ENCODE data around the gene CARD16.
A peak's percentile ranks its signal among the peaks of the same experiment; 100 is the strongest.
"Not testable (repeated sequence)": the region's sequence is repeated elsewhere in the genome, so short reads cannot be mapped to it uniquely, and the experiment has no call there.

The CARD16 gene

DNA sequence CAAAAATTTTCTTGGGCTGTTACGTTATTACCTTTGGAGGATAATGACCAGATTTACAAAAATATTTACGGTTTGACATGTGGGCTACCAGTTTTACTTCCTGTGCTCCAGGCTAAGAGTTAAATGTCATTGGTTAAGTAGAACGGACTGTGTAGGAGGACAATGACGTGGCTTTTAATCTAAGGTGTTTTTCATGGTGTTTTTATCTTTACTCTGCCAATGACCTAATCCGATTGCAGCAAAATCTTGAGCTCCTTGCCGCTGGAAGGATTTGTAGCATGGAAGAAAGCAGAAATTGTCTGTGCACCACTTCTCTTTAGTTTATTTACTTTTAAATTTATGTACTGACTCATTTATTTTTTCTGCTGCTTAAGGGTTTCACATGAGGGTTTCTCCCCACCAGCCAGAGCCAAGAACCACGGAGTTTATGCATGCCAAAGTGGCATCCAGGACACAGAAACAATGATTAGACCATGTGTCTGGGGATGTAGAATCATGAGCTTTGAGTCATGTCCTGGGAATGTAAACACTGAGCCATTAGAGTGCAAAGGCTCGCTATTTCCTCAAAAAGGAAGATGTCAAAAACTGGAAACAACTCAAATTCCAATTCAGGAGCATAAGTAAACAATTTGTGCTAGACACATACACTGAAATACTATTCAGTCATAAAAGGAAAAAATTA is 1.9 kb upstream of the CARD16 start:
- no peak for FAIRE-seq

DNA sequence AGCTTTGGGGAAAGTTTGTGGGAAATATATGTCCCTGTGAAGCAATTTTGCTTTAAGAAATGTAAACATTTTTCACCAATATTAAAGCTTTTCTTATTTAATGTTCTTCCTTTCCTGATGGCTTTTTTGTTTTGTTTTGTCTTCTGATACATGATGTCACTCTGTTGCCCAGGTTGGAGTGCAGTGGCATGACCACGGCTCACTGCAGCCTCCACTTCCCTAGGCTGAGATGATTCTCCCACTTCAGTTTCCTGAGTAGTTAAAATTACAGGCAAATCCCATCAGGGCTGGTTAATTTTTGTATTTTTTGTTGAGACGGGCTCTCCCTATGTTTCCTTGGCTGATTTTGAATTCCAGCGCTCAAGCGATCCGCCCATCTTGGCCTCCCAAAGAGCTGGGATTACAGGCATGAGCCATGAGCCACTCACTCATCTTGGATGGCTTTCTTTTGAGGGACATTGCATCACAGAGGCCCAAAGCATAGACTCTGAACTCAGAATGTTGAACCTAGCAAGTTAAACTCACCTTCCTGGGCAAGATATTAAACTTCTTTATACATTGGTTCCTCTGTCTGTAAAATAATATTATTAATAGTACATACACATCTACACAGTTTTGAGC is 651 bp upstream of the CARD16 start:
- no peak for FAIRE-seq

DNA sequence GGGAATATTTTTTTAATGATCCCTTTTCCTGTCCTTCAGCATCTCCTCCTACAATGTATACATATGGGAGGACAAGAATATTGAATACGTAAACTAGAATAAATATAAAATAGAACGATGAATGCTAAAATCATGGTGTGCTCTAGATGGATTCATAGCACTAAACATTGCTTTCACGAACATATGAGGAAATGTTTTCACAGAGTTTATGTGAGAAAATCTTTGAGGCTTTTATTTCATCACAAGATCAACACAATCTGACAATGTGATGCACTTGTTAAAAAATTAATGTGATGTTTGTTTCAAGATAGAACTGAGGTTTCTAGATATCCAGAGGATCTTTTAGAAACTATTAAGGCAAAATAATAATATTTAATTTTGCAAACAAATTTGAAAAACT is 3.0 kb downstream of the CARD16 start:
- no peak for FAIRE-seq

DNA sequence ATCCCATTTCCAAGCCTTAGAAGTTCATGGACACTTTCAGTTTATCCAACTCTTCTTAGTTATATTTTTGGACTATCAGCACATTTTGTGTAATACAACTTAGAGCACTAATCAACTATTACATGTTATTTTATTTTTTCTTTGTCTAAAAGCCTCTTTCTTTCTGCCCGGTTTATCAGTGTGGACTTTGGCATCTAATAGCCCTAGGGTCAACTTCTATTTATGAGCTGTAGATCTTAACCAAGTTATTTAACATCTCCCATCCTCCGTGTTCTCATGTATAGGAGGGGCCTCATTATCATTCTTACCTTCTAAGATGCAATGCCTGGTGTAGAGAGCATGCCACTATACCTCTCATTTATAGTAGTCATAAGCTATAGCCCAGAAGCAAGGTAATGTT is 4.4 kb downstream of the CARD16 start:
- FAIRE-seq, result no peak

DNA sequence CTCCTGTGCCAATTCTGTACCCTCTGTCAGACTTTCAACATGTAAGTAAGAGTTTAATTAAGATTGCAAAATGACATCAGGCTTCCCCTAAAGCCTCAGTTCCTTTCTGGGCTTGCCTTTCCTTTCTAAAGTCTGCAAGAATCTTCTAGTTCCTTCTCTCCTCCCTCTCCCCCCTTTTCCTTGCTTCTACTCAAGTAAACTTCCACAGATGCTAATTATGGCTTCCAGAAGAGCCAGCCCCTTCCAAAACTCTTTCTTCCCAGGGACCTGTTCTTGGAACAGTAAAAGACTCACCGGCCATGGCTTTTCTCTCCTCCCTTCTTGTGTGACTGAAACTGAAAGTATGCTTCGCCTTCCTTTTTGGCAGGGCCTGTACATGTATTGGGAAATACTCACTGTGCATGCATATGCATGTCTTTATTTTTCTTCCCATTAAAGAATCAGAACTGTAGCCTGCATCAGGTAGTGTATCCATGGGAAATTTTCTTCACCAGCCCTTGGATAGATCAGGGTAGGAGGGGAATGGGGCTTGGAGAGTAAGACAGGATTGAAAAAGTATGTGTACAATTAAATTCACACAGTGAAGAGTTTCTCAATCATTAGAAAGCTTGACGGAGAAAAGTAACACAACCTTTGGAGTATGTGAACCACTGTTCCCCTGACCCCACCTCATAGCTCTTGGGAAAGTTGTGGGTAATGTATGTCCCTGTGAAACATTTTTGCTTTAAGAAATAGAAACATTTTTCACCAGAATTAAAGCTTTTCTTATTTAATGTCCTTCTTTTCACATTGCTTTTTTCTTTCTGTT is 10.1 kb downstream of the CARD16 start, which contains the start of gene CASP1:
CASP1 (minus strand) TSS at position 332 of the 808 bp plus-strand sequence; CDS start at position 301, 31 bp downstream.
- no peak for FAIRE-seq

DNA sequence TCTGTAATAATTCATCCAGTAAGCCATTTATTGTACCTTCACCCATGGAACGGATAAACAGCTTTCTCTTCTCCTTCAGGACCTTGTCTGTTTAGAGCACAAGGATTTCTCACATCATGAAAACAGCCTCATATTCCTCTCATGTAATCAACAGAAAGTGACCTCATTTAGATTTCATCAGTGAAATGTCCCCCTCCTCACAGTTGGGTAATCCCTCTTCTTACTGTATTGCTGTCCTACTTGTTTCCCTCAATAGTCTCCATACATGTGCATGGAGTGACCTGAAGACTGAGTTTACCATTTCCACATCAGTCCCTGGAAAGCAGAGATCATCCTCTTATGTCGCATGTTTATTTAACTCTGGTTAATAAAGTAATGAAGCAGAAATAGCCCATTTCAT is 10.7 kb downstream of the CARD16 start:
- not testable (repeated sequence) for FAIRE-seq

DNA sequence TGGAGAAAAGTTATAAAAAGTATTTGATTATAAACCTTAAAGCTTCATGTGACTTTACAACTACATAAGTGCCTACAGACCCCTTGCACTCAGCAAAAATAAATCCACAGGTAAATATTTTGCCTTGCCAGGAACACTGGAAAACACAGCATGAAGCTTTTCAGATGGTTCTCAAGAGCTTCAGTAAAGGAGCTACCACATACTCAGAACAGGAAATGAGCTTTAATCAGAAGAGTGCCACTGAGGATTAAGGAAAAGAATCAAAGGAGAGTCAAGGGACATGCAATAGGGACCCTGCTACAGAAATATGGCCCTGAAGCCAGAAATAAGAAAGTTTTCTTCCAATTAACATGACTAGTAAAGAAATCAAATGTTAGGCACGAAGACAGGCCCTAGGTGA is 11.4 kb downstream of the CARD16 start:
- FAIRE-seq, result no peak

DNA sequence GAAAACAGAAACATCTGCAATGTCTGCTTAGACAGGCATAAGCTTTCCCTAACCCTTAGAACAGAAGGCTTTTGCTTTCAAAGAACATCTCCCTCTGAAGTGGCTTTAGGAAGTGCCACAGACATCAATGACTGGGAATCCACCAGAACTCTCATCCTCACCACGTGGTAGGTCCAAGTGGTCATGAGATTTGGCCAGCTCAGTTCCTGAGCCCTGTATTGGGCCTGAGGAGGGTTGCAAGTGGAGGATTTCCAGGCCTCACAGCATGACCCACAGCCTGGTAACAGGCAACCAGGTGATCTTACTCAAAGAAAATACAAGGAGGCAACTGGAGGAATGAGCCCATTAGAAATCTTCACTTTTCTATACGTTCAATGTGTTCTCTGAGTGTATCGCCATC is 11.8 kb downstream of the CARD16 start:
- no peak for FAIRE-seq

DNA sequence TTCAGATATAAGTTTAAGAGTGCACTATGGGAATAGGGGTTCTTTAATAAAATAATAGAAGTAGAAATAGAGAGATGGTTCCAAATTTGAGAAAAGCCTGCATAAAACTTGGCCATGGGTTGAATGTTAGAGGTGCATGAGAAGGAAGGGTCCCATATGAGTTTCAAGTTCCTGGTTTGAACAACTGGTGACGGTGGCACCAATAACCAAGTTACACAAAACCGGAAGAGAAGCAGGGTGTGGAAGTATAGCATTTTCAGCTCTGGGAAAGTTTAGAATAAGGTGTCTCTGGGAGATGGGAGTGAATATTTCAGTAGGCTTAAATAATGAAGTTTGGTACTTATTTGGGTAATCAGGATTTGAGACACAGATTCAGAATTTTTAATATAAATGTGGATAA is 12.6 kb downstream of the CARD16 start:
- no peak for FAIRE-seq

DNA sequence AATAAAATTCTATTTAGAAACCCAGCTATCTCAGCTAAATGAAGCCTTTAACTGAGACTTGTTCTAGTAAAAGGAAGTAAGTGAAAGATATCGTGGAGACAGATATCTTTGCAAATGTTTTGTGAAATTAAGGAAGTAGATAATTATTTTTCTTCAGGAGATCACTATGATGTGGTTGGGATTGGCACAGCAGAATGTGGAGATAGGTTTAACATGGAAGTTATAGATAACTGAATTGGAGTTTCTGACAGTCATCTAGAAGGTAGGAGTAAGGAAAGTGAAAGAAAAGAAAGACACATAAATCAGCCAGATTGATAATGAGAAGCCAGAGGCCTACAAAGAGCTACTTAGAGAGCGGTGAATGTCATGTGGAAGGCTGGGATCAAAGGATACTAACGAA is 17.5 kb downstream of the CARD16 start:
- FAIRE-seq, result no peak

DNA sequence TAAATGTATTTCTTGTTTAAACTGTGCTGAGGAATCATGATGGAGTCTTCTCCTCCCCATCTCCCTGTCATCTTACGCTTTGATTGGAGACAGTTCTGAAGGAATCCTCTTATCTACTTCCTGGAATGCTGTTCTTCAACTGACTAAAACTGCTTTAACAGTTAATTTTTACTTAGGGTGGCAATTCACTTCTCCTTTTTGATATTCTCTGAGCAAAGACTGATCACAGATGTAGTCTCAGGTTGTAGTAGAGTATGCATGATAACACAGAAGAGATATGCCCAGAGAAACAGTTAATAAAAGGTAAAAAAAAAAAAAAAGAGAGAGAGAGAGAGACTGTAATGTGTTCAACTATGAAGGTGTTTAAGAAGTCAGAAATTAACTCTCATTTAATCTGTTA is 20.7 kb downstream of the CARD16 start:
- FAIRE-seq, result no peak

DNA sequence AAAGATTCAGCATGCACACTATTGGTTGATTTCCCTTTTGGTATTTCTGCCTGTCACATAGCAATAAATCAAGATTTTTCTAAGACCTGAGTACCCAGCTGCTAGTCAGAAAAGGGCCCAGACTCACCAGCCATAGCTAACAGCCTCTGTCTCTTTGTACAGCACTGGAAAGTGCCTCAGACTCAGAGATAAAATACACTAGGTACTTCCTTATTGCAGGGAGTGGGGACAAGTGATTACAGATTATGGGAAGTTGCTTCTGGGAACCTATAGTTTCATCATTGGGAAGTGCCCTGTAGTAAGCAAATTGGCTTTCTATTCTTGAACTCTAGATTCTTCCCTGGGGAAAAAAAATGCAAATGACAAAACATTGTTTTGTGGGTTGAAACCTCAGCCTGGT is 22.1 kb downstream of the CARD16 start, which contains the start of gene CASP5:
CASP5 (minus strand) TSS at position 166 of the 400 bp plus-strand sequence; CDS start at position 134, 32 bp downstream.
- no peak for FAIRE-seq

DNA sequence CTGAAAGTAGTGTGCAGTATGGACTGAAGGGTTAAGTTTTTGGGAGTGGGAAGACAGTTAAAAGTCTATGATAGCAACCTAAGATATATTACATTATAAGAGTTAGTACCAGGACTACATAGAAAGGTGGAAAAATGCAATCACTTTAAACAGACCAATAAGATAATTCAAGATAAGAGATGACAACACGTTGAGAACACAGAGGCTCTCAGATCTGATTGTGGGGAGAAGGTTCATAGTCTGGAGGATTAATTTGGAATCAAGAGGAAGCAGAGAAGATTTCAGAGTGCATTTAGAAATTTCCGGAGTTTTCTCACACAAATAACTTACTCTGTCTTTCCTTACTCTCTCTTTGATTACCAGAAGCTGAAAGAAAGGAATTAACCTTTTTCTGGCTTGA is 22.6 kb downstream of the CARD16 start:
- no peak for FAIRE-seq

DNA sequence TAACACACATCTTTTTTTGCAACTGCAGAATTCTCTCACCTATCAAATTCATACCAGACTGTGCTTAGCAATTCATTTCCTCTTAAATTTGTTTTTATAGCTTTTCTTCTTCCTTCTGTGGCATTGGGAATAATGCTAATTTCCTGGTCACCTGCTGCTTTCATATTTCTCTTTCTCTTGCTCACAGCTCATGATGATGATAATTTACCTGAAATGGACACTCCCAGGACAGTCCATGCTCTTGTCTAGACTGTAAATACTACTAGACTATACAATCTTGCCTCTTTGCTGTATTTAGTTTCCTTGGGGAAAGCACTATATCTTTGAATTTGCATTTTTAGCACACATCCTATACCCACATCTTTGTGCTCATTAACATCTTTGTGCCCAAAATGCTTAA is 37.7 kb downstream of the CARD16 start:
- no peak for FAIRE-seq

DNA sequence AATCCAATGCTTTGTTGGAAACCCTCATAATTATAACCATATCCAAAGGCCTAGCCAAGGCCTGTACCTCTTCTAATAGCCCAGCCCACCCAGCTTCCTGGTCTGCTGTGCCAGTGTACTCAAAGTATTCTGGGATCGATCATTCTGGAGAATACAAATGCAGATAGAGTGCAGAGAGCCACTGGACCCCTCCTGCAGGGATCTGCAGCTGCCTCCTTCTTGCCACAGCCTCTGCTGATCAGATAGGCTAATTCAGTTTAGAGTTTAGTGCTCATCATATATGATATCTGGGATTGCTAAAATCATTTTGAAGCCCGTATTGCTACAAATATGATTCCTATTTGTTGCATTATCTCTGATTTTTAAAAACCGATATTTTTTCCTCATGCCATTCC is 39.7 kb downstream of the CARD16 start:
- no peak for FAIRE-seq

DNA sequence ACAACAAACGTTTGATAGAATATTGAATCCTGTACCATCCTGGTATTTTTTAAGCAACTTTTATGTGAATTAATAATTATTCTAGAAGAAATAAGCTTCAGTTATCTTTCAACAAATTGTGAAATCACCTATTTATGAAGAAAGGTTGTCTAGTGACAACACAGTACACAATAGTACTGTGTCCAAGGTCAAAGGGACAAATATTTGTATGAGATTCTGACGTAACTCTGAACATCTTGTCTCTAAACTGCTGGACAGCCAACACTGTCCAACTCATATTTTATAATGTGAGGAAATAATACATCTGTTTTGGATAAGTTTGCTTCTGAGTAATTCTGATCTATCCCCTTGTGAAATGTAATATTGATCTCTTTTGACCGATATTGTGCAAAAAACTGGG is 41.1 kb downstream of the CARD16 start:
- FAIRE-seq, result peak; percentile 49

DNA sequence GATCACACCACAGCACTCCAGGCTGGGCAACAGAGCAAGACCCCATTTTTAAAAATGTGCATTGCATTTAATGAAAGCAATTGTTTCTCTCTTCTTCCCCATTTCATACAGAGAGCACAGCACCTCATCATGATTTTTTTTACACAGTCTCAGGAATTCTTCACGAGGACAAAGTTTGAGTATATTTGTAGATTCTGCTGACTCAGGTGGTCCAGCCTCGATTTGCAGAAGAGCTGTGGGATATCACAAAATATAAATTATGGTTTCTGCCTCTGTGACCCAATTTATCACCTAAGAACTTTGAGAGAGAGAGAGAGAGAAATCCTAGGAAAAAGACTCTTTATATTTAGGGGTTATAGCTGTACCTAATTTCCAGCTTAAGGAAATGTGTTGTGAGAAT is 42.0 kb downstream of the CARD16 start:
- no peak for FAIRE-seq

DNA sequence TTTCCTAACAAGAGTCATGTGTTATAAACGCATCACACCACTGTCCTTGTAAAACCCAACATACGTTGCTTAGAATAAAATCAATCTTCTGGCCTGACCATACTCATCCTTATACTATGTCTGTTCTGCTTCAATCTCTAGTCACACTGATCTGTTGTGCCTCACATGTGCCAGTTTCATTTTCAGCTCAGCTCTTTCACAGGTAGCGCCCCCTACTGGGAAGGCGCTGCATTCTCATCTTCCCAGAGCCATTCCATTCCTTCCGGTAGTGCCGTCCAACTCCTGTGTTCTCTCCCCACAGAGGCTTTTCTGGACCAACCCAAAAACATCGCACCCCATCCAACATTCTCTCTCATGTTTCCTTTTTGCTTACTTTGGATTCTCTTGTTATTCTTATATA is 44.3 kb downstream of the CARD16 start:
- no peak for FAIRE-seq

DNA sequence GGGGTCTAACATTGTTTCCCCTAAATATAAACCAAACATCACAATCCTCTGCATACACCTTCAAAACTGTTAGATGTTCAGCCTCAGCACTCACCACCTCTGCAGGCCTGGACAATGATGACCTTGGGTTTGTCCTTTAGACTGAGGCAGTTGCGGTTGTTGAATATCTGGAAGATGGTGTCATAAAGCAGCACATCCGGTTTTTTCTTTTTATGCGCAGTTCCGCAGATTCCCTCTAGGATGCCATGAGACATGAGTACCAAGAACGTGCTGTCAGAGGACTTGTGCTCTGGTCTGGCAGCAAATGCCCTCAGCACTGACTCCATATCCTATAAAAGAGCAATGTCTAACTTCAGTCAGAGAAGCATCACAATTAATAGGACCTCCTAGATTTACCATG is 45.0 kb downstream of the CARD16 start:
- no peak for FAIRE-seq

DNA sequence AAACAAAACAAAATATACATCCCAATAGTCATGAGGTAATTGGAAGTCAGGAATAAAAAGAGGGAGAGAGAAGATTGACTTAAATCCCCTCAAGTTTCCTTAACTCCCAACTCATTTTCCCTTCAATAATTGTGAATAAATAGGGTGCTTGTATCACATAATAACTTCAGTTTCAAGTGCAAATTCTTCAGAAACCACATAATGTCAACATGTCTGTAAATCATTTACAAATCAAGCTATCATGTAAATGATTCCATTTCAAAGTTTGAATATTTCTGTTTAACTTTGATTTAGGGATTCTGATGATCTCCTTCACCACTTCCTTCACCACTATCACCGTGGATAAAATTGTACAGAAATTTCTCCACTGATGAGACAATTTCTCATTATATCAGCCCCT is 45.4 kb downstream of the CARD16 start:
- no peak for FAIRE-seq

DNA sequence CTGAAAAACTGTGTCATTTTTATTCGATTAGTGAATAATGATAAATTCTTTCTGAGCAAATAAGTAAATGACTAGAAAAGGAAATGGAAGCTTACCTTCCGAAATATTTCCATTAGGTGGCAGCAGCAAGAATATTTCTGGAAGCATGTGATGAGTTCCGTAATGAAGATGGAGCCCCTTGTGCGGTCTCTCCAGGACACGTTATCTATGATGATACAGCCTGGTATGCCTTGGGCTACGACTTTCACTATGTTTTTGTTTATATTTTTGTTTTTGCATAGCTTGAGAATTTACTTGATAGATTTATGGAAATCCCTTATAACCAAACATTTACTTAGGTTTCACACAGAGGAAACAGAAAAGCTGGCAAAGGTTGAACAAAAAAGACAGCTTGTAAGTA is 47.8 kb downstream of the CARD16 start:
- FAIRE-seq, result no peak

DNA sequence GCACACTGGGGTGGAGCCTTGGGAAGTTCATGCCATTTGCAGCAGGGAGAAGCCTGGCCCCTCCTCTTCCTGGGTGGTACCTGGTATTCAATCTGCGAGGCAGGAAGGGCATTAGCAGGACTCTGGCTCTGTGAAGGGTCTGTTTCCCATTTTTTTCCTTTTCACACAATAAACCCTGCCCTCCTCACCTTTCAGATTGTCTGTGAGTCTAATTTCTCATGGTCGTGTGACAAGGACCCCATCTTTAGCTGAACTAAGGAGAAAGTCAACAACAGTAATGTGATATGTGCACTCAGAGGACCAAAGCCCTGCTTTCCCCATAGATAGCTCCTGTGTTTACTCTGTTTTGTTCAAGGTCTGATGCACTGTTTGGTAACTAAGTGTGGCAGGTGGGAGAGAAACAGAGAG is 50.1 kb downstream of the CARD16 start:
- FAIRE-seq, result no peak

DNA sequence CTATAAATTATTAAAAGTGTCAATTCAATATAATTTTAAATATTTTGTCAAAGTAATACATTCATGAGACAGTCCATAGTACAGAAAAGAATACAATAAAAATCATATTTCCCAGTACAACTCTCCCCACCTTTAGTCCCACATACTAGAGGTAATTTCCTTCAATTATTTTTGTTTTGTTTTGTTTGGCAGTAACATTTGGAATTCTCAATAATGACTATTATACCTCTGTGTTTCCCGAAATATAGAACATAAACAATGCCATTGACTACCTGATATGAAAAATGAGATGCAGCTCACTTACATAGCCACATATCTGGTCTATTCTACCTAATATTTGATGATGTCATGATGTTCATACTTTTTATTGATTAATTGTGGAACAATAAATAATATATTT is 52.4 kb downstream of the CARD16 start:
- FAIRE-seq, result no peak

DNA sequence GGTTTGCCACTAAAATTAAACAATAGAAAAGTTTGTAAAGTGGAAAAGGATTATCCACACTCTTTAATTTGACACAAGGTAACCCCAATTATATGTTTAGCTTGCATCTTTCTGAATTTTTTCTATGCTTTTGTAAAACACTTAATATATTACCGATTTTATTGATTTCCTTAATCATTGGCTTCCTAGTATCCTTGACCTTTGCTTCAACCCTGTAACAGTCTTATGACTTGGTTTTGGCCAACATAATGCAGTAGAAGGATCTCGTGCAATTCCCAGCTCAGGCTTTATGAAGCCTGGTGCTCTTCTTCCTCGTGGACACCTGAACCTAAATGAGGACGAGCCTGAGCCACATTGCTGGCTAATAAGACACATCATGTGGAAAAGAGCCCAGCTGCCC is 53.1 kb downstream of the CARD16 start:
- no peak for FAIRE-seq

Data from islet of Langerhans (tissue), 1 donor.